GM21723 (cell line): ENCODE data around the gene RNF19B.

Source experiments
- ATAC-seq: cut with Tn5 transposase; IDR thresholded peaks from one replicate; pipeline ENCODE4 v1.9.1; 2021; ENCODE audit warnings: mild to moderate bottlenecking, moderate library complexity; ENCODE audit not compliant: unreplicated experiment

Gene RNF19B

DNA sequence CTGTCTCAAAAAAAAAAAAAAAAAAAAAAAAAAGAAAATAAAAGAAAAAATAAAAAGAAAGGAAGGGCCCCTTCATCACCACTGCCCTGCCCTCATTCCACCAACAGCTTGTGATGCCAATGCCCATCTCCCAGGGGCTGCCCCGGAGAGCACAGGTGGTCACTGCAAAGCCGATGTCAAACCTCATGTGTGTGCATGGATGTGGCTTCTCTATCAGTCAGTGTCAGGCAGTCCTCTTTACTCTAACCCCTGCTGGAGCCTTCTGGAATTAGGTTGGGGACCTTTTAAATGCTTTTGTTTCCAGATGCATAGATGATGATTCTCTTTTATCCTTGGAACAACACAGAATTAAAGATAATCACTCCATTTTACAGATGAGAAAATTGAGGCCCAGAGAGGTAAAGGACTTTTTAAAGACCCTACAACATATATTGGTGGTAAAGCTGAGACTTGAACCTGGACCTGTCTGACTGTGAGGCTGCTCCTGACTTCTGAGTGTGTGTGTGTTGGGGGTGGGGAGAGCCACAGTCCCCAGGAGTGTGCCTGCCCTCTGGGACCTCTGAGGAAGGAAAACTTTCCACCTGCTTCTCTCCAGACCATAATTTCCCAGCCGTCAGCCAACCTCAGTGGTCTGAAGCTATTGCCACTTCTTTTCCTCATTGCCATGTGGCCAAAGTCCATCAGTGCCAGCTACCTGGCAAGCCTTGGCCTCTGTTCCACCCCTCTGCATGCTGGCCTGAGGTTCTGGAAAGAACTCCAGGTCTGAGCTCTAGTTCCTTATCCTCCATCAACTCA is 60.4 kb downstream of the RNF19B start:
- ATAC-seq: no peak

DNA sequence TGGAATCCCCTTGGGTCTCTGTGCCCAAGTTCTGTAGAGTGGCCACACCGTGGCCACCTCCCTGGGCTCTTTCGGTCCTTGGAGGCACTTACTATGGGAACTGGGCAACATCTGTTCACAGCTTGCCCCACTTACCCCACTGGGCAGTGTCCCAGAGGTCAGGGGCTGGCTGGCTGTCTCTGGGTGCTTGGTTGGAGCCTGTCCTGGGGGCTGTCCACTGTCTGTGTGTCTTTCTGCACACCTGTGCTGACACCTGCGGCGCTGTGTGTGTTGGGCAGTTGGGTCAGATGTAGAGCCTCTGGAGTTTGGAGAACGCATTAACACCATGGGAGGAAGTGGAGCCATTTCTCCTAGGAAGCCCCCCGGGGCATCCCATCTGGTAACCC is 62.1 kb downstream of the RNF19B start:
- no peak for ATAC-seq

DNA sequence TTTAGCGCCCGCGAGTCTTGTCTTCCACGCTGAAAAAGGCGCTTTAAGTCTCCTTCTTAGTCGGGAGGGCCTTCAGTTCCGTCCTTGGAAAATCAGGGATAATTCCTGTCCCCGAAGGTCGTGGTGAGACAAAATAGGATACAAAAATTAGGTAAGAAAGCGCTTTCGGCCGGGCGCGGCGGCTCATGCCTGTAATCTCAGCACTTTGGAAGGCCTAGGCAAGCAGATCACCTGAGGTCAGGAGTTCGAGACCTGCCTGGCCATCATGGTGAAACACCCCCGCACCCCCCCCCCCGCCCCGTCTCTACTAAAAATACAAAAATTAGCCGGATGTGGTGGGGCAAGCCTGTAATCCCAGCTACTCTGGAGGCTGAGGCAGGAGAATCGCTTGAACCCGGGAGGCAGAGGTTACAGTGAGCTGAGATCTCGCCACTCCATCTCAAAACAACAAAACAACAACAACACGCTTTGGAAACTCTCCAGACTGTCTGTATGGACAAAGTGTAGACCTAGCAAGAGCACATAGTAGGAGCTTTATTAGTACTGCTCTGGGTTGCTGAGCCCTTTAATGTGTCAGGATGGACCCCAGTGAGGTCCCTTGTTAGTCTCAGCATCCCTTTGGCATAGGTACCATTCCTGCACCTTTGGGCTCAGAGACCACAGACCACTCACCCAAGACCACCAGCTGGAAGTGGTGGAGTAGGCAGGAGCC is 62.6 kb downstream of the RNF19B start:
- ATAC-seq: no peak

DNA sequence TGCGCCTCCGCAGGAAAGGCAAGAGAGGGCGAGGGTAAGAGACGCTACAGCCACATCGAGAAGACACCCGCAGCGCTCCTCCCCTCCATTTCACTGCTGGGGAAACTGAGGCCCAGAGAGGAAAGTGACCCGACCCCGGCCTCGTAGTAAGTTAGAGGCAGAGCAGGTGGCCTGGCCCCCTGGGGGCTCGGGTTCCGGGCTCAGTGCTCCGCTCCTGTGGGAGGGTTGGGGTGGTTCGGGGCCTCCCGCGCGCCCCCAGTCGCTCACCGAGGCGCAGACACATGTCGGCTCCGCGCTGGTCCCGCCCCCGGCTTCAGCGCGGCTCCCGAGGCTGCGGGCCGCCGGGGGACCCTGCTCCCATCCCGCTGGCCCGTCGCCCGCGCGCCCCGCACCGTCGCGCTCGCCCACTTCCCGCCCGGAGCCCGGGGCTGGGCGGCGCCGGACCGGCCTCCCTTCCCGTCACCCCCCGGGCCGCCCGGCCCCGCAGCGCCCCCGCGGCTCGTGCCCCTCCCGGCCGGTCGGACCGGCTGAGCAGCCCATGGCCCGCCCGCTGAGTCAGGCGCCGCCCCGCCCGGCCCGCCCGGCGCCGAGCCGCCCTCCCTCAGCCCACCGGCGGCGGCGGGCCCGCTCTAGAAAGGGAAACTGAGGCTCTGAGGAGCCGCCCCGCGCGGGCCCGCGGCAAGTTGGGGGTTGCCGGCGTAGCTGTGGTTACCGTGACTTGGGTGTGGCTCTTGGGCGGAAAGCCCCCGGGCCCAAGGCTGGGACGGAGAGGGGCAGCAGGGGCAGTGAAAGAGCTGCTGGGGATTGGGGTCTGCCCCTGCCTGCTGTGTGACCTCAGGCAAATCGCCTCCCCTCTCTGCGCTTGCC is 63.4 kb downstream of the RNF19B start, which contains the start of gene TMEM54:
Gene TMEM54 (minus strand): TSS at position 434 of the 867 bp plus-strand sequence. CDS start 151 bp downstream, at position 283.
- no peak for ATAC-seq

DNA sequence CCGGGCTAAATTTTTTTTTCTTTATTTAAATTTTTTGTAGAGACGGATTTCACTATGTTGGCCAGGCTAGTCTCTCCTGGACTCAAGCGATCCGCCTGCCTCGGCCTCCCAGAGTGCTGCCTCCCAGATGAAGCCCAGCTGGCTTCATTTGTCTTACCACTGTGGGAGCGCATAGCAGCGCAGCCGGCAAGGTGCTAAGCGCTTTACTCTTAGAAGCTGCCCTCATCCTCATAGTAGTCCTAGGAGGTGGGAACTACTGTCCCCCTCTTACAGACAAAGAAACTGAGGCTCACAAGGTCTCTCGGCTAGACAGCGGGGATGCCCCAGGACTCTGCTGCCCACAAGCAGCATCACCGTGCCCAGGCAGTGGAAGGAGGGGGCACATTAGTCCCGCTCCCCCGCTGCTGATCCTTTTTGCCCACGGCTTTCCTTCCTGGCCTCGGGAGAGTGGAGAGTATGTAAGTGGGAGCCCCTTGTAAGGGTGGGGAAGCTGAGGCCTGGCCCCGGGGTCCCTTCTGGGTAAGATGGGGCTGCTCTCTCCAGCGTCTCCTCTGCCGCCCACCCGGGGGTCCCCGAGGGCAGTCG is 64.1 kb downstream of the RNF19B start:
- no peak for ATAC-seq

DNA sequence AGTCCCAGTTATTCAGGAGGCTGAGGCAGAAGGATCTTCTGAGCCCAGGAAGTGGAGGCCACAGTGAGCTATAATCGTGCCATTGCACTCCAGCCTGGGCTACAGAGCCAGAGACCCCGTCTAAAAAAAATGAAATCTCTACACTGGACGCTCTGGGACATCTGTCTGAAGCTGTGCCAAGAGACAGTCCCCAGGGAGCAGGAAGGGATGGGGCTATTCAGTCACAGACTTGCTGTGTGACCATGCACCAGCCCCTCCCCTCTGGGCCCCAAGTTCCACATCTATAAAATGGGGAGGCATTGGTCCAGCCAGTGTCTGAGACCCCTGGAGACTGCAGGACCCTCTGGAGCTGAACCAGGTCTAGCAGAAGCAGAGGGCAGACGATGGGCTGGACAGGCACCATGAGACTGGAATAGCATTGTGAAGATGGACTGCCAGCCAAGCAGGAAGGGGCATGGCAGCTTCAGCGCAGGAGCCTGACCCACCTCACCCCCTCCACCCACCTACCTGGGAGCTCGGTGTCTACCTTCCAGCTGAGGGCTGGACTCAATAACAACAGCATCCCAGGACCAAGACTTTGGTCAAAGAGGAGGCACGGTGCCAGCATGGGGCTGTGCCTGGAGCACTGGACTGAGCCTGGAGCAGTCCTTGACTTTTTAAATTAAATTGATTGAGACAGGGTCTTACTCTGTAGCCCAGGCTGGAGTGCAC is 64.9 kb downstream of the RNF19B start:
- ATAC-seq: no peak

DNA sequence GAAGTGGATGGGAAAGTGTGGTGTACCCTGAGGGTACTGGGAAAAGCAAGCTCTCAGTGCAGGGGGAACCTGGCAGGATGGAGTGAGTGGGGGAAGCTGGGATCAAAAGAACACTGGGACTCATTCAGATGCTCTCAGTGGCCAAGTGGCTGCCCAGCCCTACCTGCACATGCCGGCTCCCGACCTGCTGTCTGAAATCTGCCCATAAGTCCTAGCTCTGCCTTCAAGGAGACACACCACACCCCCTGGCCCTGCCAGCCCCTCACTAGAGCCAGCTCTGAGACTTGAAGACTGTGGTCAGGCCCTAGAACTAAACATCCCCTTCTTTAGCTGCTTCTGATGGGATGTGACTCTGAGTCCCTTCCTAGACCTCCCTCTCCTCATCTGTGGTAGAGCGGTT is 65.7 kb downstream of the RNF19B start:
- ATAC-seq: no peak

DNA sequence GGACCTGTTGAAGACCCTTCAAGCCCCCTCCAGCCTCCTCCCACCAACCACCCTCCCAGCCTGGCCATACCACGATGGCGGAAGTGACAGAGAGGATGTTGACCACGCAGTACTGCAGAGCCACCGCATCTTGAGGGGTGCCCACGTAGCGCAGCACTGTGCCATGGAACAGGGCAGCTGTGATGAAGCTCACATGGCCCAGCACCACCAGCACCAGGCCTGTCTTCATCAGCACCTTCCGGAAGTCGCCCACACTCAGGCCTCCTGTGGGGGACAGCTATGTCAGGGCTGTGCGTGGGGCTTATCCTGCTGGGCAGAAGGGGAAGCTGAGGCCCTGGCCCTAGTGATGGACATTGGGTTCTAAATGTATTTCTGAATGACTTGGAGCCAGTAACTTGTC is 66.6 kb downstream of the RNF19B start:
- no peak for ATAC-seq

DNA sequence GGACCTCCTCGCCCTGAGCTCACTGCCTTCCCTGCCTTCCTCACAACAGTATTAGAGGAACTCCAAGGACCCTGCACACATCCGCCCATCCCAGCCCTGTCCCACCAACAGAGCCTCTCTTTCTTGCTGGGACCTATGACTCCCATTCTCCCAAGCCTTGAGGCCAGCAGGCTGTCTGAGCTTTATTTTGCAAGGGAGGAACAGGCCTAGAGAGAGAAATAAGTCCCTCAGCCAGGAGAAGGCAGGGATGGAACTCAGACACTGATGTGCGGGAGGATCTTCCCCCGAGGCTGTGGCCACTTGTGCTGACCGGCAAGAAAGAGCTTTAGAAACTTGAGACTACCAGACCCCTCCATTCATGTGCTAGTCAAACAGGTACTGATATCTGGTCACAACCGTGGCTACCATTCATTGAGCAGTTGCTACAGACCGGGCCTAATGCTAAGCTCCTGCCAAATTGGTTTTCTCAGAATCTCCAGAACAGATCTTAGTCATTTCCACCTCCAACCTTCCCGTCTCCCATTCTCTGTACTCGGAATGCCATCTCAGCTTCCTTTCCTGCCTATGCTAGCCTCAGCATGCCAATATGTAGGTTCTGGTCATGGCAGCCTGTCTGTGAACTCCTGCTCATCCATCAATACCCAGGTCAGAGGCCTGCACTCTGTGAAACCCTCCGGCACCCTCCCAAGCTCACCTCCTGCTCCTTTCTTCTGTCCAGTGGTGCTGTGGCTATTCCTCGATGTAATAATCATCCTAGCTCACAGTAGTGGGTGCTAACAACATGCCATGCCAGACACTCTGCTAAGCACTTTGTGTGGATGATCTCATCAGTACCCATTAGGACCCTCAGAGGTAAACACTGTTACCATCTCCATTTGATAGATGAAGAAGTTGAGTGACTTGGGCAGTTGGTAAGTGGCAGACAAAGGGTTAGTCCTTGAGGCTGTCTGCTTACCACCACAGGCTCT is 67.2 kb downstream of the RNF19B start:
- ATAC-seq: no peak

DNA sequence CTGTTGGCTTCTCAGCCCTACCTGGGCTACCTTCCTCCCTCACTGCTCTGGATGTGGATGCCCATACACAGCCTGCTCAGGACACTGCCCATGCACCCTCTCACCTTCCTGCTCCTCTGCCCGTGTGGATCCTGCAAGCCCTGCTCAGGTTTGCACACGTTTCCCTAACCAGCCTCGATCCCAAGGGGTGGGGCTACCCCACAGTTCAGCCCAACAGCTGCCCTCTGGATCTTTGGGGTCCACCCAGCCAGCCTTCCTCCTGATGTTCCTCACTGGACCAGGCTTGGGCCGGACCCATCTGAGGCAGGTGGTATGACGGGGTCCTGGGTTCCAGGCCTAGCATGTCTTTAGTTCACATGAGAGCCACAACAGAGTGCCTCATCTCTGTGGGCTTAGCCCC is 68.2 kb downstream of the RNF19B start:
- ATAC-seq: no peak

DNA sequence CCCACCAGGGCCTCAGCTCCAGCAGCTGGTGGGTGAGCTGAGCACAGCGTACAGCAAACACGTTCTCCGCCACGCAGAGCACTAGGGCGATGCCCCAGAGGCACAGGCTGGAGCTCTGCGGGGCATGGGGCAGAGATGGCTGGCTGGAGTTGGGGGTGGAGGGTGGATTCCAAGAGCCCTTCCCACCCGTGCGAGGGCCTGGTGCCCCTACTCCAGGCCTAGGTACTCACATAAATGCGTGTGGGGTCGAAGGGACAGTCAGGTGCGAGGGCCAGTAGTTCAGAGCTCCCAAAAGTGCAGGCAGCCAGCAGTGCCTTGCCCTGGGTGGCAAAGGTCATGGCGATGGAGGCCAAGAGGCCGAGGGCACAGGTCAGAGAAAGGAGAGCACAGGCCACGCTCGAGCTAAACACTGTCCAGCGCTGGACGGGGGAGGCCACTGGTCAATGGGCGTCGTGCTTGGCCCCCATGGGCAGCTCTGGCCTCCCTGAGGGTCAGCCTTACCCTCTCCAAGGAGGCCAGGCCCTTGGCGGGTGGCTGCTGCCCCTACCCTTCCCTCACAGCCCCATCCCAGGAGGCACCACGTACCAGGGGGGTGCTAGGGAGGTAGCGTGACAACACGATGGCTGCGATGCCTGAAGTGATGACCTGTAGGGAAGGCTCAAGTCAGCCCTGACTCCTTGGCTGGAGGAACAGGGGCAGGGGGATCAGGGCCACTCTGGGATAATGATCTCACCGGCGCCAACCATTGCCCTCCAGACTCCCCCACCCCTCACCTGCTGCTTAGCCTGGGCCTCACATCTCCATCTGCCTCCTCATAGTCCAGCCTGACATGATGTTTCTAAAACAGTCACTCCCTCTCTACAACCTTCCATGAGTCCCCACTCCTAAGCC is 69.0 kb downstream of the RNF19B start:
- no peak for ATAC-seq

DNA sequence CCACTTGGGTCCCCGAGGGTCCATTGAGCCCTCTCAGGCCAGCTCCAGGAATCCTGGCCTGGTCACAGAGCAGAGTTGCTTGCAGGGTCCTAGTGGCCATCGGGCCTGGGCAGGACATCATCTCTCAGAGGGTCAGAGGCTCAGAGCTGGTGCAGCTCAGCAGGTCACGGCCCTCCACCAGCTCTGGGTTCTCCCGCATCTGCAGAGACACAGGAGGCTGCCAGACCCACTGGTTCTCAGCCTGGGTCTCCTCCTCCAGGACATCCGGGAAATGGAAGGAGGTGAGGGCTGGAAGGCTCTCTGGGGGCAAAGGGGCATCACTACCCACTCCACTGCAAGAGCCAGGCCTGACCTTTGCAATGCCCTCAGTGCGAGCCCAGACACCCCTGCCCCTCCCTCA is 69.9 kb downstream of the RNF19B start:
- no peak for ATAC-seq

DNA sequence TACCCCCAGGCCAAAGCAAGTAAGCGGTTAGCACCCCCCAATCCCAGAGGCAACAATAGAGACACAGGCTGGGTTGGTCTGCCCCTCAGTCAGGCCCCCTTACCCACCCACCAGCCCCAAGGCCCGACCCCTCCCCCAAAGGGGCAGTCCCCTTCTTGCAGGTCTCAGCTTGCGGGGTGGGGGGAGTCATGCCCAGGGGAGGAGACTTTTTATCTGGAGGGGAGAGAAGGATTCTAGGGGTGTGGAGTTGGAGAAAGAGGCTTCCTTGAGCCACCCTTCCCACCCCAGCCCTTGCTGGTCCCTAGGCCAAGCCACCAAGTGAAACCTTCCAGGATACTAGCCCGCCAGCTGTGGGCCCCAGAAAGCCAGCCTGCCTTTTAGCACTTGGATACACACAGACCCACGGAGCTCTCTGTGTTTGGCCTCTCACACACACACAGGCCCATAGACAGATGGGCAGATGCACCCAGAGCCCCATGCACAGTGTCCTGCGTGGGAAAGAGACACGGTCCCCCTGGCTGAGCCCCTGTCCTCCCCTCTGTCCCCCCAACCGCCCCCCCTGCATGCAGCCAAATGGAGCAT is 70.5 kb downstream of the RNF19B start:
- ATAC-seq: no peak

DNA sequence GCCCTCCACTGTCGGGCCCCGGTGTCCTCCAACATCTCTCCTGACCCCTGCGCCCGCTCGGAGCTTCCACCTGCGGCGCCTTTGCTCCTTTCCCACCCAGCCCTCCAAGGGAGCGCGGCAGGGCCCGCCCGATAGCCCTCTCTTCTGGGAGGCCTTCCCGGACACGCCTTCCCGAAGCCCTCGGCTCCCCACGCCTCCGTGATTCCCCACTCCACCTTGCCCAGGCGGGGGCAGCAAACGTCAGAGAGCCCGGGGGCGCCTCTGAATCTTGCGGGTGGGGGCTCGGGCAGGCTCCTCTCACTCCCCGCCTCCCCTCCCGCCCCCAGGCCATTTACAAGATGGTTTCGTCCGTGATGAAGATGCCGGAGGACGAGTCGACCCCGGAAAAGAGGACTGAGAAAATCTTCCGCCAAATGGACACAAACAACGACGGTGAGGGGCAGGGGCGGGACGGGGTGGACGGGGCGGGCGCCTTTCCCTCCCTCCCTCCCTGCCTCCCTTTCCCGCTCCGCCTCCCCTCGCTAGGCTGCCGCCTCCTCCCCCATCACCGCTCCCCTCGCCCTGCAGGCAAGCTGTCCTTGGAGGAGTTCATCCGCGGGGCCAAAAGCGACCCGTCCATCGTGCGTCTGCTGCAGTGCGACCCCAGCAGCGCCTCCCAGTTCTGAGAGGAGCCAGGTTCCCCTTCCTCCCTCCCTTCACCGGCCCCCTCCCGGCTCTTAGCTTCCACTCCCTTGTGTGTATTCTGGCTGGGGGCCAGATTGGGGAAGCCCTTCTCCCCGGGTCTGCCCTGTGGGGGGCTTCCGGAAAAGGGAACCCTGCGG is 71.2 kb downstream of the RNF19B start:
- ATAC-seq: no peak

DNA sequence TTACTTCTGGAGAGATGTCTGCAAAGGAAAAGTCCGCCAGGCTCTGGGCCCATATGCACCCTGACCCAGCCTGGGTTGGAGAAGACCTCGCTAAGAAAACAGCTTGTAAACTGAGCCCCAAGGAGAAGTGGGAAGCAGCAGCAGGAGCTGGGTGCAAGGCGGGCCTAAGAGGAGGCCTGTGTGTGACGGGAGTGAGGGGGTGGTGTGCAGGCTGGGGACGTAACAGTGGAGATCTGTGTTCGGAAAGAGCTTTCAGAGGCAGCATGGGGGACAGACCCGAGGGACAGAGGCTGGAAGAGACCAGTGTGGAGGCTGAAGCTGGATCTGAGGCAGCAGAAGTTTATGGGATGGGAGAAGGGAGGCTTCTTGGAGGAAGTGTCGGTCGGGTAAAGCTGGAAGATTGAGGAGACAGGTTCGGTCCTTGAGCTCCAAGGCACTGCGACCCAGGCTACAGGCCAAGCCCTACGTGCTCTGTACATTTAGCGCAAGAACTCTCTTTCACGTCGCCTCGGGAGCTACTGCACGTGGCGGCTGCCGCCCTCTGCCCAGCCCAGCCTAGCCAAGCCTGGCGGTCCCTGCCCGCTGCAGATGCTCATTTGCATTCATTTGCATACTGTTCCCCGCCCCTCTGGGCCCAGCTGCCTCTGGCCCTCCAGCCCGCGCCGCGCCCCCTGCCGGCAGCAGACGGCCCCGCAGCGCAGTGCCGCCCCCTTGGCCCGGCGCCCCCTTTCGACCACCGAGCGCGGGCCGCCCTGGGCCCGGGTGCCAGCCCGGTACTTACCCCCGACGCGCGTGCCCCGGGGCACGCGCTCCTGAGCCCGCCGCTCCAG is 72.0 kb downstream of the RNF19B start:
- no peak for ATAC-seq

DNA sequence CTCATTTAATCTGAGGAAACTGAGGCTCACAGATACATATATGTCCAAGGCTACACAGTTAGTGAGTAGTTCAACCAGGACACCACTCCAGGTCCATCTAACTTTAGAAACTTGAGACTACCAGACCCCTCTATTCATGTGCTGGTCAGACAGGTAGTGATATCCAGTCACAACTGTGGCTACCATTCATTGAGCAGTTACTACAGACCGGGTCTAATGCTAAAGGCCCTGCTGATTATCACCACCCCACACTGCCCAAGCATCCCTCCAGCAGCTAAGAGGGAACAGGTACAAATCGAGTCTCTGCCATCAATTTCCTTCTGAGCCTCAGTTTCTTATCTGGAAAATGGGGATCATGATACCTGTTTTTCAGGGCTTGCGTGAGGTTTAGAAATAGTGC is 73.0 kb downstream of the RNF19B start:
- no peak for ATAC-seq
